ENCODE measurements around the gene OPHN1. TPM values are rescaled to one million over a fixed set of nuclear protein-coding genes. Genes with fewer than 3 reads are reported as not detected.

OPHN1 gene
- total and polyA plus RNA-seq, 7 donors: 0.92 to 19.4 (median 6.9) TPM

GRCh38 chrX:68183612-68184214, 249.6 kb downstream of the OPHN1 start:
- no peaks in the 10 kb centered on the region for H3K27me3 ChIP-seq
- no peak overlapping the region for H3K4me3 ChIP-seq
- TF ChIP-seq EP300 (IDR thresholded peaks at IDR 0.05): no peak
- no peak for TF ChIP-seq POLR2A (IDR thresholded peaks at IDR 0.05)
- TF ChIP-seq CTCF (IDR thresholded peaks at IDR 0.05): no peak
- no peak for TF ChIP-seq POLR2AphosphoS5 (IDR thresholded peaks at IDR 0.05)
- H3K4me1 ChIP-seq: no peaks in the 10 kb centered on the region
- no peak for DNase-seq
- H3K27ac ChIP-seq: no peak overlapping the region
- 42 to 51% methylated on average over 4 of the region's 4 CpGs for WGBS, 2 donors
- H3K36me3 ChIP-seq: no peaks in the 10 kb centered on the region
- no peaks in the 10 kb centered on the region for H3K9me3 ChIP-seq
- intact Hi-C loops (cut with DNase I): no loop called here

- peaks cover 0 to 4% (median 0%) of the 10 kb centered on the region in 4 donors for H3K4me1 ChIP-seq
- no peaks in the 10 kb centered on the region for H3K36me3 ChIP-seq
- no peaks in the 10 kb centered on the region for H3K9me3 ChIP-seq
- no peak for TF ChIP-seq POLR2A (IDR thresholded peaks at IDR 0.05)
- no peak for TF ChIP-seq POLR2AphosphoS5 (IDR thresholded peaks at IDR 0.05)
- intact Hi-C loops (cut with DNase I): no loop called here
- no peak for DNase-seq
- no peak overlapping the region for H3K4me3 ChIP-seq
- no peaks in the 10 kb centered on the region for H3K27me3 ChIP-seq
- no peak overlapping the region for H3K27ac ChIP-seq
- WGBS, 2 donors: 72 to 87% methylated on average over 2 of the region's 2 CpGs
Measured at GRCh38 chrX:68180579-68180978, 252.7 kb downstream of the OPHN1 start.

- Histone ChIP-seq H3K9me3 (no peaks in the 10 kb centered on the region), H3K36me3 (no peaks in the 10 kb centered on the region), H3K4me1 (peaks cover 0 to 8% (median 0%) of the 10 kb centered on the region in 4 donors), H3K27me3 (no peaks in the 10 kb centered on the region), H3K4me3 (no peak overlapping the region), H3K27ac (no peak overlapping the region)
- intact Hi-C loops (cut with DNase I): no loop called here
- TF ChIP-seq EP300 (IDR thresholded peaks at IDR 0.05) (no peak), POLR2AphosphoS5 (IDR thresholded peaks at IDR 0.05) (no peak), POLR2A (IDR thresholded peaks at IDR 0.05) (no peak), CTCF (IDR thresholded peaks at IDR 0.05) (no peak)
- 89 to 98% methylated on average over 1 of the region's 1 CpG for WGBS, 2 donors
- no peak for DNase-seq
Measured at GRCh38 chrX:68179355-68179754, 253.9 kb downstream of the OPHN1 start.

- H3K36me3 ChIP-seq: no peaks in the 10 kb centered on the region
- H3K27ac ChIP-seq: no peak overlapping the region
- no peak for TF ChIP-seq EP300 (IDR thresholded peaks at IDR 0.05)
- no peak for TF ChIP-seq POLR2AphosphoS5 (IDR thresholded peaks at IDR 0.05)
- TF ChIP-seq POLR2A (IDR thresholded peaks at IDR 0.05): no peak
- TF ChIP-seq CTCF (IDR thresholded peaks at IDR 0.05): no peak
- H3K27me3 ChIP-seq: no peaks in the 10 kb centered on the region
- H3K9me3 ChIP-seq: no peaks in the 10 kb centered on the region
- peaks cover 0 to 8% (median 0%) of the 10 kb centered on the region in 4 donors for H3K4me1 ChIP-seq
- intact Hi-C loops (cut with DNase I): no loop called here
- no peak for DNase-seq
- H3K4me3 ChIP-seq: no peak overlapping the region
- 84 to 91% methylated on average over 4 of the region's 4 CpGs for WGBS, 2 donors
Measured at GRCh38 chrX:68177542-68177941, 255.8 kb downstream of the OPHN1 start.

- intact Hi-C loops (cut with DNase I): no loop called here
- Histone ChIP-seq H3K36me3 (no peaks in the 10 kb centered on the region), H3K27me3 (no peaks in the 10 kb centered on the region), H3K4me1 (peaks cover 0 to 8% (median 0%) of the 10 kb centered on the region in 4 donors), H3K9me3 (no peaks in the 10 kb centered on the region), H3K27ac (peak overlapping the region in 1 of 4 donors; percentile 14), H3K4me3 (no peak overlapping the region)
- TF ChIP-seq EP300 (IDR thresholded peaks at IDR 0.05) (no peak), POLR2A (IDR thresholded peaks at IDR 0.05) (no peak), POLR2AphosphoS5 (IDR thresholded peaks at IDR 0.05) (peak in 1 of 4 donors; percentile 40), CTCF (IDR thresholded peaks at IDR 0.05) (no peak)
- 90 to 94% methylated on average over 3 of the region's 3 CpGs for WGBS, 2 donors
- no peak for DNase-seq
Measured at GRCh38 chrX:68175562-68175961, 257.7 kb downstream of the OPHN1 start.
